ENCODE data around the gene MAGEF1. TPM values are rescaled to one million over a fixed set of nuclear protein-coding genes. Genes with fewer than 3 reads are reported as not detected.

The MAGEF1 gene
- total and polyA plus RNA-seq, 2 of the 13 experiments (the other 11 are each of a cell fraction or from before 2014, with no cell fraction given): 26.0 to 62.4 TPM

DNA sequence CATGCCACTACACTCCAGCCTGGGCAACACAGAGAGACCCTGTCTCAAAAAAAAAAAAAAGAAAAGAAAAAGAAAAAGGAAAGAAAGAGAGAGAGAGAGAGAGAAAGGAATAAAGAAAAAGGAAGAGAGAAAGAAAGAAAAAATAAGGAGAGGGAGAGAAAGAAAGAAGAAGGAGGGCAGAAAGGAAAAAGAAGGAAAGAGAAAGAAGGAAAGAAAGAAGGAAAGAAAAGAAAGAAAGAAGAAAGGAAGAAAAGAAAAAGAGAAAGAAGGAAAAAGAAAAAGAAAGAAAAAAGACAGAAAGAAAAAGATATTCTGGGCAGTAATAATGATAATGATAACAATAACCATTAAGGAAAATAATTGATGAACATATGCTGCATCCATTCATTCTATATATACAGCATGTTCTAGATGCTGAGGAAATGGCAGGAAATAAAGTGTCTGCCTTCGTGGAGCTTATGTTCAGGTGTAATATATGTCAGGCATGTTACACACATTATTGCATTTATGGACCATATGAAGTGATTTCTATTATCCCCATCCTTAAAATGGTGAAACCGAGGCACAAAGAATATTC, 37.4 kb upstream of the MAGEF1 start (continued):
- TF ChIP-seq ZNF136 (CRISPR knock-in tag; IDR thresholded peaks at IDR 0.05; ENCODE audit: low read depth) (no peak), KDM1A (CRISPR knock-in tag; IDR thresholded peaks at IDR 0.05) (no peak), PRDM10 (CRISPR knock-in tag; IDR thresholded peaks at IDR 0.05; ENCODE audit: low read depth) (no peak), ZNF775 (CRISPR knock-in tag; IDR thresholded peaks at IDR 0.05; ENCODE audit: borderline replicate concordance) (no peak), IKZF4 (CRISPR knock-in tag; IDR thresholded peaks at IDR 0.05; ENCODE audit: borderline replicate concordance, low read depth, not compliant biosample characterization) (no peak), BCLAF1 (IDR thresholded peaks at IDR 0.05) (no peak), YY1 (IDR thresholded peaks at IDR 0.05; ENCODE audit: insufficient read depth, insufficient replicate concordance, low read depth, low read length) (no peak), MYC (CRISPR knock-in tag; IDR thresholded peaks at IDR 0.05; ENCODE audit: borderline replicate concordance) (no peak), PCBP1 (IDR thresholded peaks at IDR 0.05; ENCODE audit: borderline replicate concordance, low read depth, low read length) (no peak), ZNF879 (CRISPR knock-in tag; IDR thresholded peaks at IDR 0.05) (no peak)
